HG03196 (cell line): ENCODE results near the gene COQ9.
"Not testable (repeated sequence)": the region's sequence is repeated elsewhere in the genome, so short reads cannot be mapped to it uniquely, and the experiment has no call there.

Experiments
- ATAC-seq: cut with Tn5 transposase; IDR thresholded peaks from one replicate; pipeline ENCODE4 v1.9.1; 2021; ENCODE audit not compliant: unreplicated experiment

Gene COQ9

DNA sequence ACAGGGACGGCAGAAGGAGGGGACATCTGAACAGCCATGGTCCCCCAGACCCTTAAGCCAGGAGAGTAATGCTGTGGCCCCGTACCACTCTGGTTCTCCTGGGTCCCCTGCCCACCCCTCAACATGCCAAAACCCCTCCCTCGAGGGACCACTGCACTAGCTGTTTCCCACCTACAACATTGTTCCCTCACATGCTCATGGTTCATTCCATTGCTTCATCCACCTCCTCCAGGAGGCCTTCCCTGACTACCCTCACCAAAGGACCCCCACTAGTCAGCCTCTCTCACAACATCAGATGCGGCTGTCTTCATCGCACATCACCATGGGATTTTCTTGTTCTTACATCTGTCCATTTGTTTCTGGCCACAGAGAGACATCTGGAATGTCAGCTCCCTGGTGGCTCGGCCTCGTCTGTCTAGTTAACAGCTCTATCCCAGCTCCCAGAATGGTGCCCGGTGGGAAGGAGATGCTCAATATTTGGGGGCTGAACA, 37.3 kb downstream of the COQ9 start:
- ATAC-seq, result no peak

DNA sequence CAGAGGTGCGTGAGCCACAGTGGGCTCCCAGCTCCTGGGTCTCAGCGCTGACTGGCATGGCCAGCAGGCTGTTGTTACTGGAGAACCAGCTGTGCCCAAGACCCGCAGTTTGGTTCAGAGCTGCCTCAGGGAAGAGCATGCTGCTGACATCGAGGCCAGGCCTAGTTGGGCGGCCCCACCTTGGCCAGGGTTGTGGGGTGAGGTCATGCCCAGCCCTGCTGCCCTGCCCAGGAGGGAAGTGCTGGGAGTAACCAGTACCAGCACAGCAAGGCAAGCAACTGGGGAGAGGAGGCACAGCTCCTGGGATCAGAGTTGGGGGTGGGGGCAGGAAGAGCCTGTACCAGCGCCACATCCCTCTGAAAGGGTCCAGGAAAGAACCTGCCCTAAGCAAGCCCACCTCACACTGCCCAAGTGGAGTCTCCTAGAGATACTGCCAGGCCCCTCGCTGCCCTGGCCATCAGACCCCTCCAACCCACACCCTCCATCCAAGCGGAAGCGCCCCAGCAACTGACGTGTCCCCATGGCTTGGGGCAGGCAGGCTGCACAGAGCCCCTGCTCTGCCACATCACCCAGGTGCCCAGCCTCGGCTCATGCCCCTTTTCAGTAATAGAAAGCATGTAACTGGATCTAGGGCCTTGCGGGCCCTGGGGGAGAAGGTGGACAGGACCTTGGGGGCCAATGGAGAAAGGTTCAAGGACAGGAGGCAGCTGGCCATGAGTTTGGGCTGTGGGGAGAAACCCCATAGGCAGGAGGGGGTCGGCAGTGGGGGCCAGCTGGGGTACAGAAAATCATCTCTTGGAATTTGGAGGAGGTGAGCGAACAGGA, 38.0 kb downstream of the COQ9 start:
- no peak for ATAC-seq

DNA sequence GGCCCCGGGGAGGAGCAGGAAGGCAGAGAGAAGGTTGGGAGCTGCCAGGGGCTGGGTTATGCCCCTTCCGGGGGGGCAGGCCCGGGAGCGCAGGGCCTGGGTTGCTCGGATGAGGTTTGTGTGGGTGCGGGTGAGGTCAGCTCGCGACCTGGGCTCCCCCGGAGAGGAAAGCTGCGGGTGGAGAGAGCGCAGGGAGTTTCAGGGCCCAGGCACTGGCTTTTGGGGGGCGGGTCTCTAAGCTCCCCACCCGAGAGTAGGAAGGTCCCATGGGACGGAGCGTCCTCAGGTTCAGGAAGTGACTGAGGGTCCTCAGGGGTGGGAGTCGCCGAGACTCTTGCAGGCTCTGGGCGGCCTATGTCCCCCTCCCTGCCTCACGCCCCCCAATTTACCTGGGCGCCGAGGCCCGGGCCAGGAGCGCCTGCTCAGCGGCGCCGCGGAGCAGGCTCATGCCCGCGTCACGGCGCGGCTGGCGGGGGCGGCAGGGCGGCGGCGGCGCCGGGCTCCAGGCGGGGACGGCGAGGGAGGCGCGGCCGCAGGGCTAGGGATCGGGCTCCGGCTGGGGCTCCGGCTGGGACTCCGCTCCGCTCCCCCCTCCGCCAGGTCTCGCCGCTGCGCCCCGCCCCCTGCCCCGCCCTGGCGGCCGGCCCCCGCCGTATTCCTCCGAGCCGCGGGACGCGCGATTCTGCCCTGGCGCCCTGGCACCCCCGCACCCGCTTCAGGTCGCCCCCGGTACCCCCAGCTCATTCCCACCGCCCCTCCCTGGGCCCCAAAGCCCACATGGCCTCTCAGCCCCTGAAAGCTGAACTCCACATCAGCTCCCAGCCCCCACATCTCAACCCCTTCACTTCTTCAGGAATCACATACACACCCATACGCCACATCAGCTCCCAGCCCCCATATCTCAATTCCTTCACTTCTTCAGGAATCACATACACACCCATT, 38.9 kb downstream of the COQ9 start, which contains the start of gene DOK4:
TSS of gene DOK4 (minus strand) at position 578 of the 942 bp plus-strand sequence. CDS start 6,986 bp downstream, outside the sequence.
- ATAC-seq, result peak; percentile 75

DNA sequence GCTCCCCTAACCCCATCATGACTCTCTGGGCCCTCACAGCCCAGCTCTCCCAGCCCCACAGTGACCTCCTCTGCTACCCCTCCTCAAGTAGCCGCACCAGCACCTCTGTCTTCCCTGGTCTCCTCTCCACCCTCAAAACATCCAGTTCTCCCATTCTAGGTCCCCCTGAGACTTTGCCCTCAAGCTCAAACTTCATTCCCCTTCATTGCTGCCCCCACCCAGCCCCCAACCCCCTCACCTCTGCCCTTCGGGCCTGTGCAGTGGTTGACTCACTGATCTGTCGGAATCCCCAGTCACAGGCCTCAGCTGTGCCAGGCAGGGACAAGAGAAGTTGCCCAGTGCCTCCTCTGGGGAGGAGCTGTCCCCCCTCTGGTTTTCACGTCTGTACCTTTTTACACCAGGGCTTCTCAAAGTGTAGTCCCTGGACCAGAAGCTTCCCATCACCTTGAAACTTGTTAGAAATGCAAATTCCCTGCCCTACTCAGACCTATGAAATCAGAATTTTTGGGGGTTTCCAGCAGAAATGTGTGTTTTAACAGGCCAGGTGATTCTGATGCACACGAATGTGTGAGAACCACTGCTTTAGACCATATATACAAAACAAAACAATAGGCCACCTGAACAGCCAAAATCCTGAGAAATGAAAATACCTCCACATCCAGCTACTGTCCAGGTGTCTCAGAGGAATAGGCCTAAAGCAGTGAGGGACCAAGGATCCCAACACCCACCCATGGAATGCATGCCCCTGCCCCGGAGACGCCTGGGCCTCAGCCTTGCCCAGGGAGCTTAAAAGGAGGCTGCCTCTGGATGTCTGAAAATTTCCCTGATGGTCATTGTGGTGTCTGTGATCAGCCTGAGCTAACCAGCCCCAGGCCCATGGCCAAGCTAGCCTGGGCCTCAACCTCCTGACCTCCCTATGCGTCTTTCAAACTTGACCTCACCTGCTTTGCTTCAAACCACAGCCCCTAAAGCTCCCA, 39.9 kb downstream of the COQ9 start:
- ATAC-seq, result no peak

DNA sequence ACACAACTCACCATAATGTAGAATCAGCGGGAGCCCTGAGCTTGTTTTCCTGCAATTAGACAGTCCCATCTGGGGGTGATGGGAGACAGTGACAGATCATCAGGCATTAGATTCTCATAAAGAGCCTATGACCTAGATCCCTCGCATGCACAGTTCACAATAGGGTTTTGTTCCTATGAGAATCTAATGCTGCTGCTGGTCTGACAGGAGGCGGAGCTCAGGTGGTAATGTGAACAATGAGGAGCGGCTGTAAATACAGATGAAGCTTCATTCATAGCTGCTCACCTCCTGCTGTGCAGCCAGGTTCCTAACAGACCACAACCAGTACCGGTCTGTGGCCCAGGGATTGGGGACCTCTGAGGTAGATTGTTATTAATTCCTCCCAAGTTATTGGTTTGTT, 42.0 kb downstream of the COQ9 start:
- ATAC-seq, result no peak

DNA sequence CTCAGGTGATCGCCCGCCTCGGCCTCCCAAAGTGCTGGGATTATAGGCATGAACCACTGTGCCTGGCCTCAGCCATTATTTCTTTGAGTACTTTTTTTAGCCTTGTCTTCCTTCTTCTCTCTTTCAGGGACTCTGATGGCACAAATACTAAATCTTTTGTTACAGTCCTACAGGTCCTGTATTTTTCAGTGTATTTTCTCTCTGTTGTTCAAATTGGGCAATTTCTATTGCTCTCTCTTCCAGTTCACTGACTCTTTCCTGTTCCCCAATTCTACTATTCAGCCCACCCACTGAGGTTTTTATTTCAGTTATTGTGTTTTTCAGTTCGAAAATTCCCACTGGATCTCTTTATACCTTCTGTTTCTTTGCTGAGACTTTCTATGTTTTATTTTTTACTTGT, 46.5 kb downstream of the COQ9 start:
- no peak for ATAC-seq

DNA sequence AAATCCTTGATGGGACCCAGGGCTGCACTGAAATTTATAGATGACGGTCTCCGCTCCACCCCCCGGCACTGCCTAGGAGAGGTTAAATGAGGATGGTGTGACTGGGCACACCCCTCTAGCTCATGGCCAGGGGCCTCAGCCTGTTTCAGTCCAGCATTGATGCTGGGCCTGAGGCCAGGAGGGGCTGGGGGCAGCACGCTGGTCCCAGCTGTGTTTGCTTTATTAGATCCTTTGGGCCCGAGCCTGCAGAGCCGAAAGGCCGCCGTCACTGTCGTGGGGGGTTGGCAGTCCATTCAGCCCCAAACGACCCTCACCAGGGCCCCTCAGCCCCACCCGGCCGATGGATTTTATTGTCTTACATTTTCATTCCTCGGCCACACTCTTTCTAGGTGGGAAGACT, 49.8 kb downstream of the COQ9 start:
- ATAC-seq, result no peak

DNA sequence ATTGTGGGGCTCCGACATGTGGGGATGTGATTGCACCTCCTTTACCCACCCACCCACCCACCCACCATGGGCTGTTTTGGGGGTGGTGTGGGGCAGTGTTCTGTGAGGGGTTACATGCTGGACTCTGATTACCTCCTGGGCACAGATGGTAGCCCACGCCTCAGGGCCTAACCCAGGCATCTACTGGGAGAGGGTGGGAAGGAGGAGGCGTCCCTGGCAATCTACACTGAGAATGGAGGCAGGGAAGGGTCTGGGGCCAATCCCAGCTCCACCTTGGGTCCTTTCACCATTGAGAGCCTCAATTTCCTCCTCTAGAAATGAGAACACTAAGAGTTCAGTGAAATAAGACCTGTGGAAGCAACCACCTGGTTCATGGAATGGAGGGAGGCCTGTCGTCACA, 50.8 kb downstream of the COQ9 start:
- no peak for ATAC-seq

DNA sequence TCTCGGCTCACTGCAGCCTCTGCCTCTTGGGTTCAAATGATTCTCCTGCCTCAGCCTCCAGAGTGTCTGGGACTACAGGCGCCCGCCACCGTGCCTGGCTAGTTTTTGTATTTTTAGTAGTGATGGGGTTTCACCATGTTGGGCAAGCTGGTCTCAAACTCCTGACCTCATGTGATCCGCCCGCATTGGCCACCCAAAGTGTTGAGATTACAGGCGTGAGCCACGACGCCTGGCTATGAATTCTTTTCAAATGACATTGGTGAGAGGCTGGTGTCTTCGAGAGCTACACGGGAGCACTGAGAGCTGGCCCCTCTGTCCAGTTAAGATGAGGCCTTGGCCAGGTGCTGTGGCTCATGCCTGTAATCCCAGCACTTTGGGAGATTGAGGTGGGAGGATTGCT, 52.7 kb downstream of the COQ9 start:
- not testable (repeated sequence) for ATAC-seq

DNA sequence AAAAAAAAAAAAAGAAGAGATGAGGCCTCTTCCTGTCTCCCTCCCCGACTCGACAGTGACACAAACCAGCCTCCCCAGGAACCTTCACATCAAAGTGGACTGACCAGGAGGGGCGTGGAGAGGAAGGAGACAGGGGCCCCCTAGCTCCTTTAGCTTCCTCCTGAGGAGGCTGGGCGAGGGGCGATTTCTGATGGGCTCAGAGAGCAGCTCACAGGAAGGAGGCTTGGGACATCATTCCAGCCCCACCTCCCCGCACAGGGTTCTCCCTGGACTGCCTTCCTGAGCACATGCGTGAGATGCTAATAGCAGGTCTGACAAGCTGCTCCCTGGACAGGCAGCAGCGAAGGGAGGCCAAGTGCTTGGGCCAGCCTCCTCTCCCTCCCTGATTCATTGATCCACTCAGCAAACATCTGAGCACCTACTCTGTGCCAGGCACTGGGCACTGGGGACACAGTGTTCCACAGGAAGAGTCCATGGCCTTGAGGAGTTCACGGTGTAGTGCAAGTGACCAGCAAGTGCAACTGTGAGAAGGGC, 53.4 kb downstream of the COQ9 start:
- no peak for ATAC-seq

DNA sequence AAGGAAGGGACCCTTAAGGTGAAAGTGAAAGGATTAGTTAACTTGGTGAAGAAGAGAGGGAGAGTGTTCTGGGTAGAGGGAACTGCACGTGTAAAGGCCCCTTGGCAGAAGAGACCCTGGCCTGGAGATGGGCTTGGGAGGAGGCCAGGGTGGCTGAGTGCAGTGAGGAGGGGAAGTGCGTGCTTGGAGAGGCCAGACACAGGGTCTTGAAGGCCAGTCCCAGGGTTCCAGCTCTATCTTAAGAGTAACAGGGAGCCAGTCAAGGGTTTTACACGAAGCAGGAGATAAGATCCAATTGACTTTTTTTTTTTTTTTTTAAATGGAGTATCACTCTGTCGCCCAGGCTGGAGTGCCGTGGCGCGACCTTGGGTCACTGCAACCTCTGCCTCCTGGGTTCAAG, 54.2 kb downstream of the COQ9 start:
- no peak for ATAC-seq

DNA sequence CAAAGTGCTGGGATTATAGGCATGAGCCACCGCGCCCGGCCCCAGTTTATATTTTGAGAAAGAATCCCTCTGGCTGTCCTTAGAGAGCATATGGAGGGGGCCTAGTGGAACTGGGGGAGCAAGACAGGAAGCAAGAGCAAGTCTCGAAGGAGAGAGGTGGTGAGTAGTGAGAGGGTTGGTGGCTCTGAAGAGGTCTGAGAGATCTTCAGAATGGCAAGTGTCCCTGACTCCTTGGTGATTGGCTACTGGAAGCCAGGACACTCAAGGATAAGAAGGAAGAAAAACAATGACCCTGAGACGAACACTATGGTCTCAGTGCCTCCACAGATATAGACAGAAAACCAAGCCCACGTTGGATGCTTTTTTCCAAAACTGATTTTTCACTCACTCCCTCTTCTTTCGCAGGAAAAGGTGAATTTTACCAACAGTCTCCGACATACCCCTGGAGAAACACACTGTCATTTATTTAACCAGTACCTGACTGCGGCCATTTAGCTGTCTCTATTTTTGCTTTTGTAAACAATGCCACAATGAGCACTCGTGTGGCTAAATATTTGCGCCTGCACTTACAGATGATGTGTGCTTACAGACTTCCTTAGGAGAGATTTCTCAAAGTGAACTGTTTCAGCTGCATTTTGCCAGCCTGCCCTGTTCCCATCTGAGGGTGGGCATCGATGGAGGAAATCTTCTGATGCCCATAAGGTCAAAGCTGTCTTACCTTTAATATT, 54.9 kb downstream of the COQ9 start:
- ATAC-seq, result no peak

DNA sequence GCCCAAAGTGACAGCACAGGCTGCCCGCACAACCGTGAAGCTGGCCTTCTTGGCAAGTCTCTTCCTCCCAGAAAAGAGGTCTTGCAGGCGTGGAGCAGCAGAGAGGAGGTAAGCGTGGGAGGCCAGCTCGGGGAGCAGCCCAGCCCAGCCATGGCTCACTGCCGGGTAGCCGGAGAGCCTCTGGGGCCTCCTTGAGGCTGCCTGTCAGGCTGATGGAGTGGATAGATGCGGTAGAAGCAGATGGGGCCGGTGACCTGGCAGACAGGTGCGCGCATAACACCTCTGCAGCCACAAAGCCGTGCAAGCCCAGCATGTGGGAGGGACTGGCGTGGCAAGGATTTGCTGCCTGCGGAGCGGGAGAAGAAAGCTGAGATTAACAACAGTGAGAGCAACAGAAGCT, 56.1 kb downstream of the COQ9 start:
- ATAC-seq, result no peak

DNA sequence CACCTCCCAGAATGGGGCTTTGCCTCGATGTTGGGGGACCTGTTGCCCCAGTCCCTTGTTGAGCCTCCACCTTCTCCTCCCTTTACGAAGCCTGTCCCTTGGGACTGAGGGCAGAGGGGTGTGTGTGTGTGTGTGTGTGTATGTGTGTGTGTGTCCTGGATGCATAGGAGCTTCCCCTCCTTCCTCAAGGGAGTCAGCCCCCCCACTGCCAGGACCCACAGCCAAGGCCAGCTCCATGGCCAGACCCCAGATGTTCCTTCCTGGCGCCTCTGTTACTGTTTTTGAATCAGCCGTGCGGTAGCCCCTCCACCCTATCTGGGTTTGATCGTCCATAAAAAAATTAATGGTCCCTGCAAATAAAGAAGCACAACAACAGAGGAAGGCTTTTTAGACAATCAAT, 56.7 kb downstream of the COQ9 start:
- no peak for ATAC-seq

DNA sequence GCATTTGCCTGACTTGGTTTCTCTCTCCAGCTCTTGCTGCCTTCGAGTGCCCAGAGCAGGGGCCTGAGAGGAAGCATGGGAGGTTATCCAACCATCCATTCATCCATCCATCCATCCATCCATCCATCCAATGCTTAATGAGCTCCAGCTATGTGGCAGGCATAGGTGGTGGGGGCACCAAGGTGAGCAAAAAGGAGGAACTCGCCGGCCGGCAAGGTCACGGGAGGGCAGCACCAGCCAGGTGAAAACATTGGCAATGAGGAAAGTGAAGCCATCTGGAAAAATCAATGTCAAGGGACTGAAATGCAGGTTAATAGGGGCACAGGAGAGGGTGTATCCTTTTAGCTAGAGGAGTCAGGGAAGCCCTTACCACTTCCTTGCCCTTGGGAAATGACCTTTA, 57.2 kb downstream of the COQ9 start:
- no peak for ATAC-seq

DNA sequence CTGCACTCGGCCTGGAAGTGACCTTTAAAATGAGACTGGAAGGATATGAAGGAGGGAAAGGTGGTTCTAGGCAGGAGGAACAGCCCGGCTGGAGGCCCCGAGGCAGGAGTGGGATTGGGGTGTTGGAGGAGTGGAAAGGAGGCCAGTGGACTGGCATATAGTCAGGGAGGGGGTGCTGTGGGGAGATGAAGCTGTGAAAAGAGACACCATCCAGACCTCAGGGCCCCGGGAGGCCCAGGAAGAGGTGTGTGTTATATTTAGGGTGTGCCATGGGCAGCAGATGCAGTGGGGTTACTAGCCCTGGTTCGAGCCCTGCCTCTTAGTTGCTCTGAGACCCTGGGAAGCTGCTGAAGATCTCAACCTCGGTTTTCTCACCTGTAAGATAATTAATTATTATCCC, 57.9 kb downstream of the COQ9 start:
- ATAC-seq, result no peak

DNA sequence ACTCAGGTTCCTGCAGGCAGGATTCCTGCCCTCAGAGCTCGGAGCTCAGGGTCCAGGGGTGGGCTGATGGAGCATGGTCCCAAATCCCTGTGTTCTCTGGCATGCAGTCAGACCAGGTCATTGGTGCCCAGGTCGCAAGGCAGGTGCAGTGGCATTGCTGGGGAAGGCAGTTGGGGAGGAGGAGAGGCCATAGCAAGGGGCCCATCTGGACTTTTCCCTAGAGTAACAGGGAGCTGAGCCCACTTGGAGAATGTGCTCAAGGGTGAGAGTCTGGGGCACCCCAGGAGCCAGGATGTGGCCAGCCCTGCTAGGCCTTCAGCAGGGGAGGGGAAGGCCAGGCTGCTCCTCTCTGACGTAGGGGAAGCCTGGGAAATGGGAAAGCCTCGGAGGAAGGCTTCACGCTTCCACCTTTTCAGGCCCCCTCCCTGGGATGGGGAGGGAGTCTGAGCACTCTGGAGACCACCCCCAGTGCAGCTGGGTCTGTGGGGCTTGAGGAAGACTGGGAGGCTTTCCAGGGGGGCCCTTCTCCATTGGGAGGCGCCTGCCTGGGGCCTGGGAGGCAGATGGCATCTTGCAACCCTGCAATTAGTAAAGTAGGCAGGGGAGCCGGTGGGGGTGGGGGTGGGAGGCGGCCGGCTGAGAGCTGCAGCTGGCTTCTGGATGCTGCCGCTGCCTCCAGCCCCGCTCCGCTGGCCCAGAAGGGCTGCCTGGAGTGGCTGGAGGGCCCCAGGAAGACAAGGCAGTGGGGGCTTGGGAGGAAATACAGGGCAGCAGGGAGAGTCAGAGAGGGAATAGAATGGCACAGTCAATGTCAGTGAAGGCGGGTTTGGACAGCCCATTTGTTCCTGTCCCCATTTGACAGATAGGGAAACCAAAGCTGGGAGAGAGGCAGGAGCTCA, 60.1 kb downstream of the COQ9 start:
- no peak for ATAC-seq

DNA sequence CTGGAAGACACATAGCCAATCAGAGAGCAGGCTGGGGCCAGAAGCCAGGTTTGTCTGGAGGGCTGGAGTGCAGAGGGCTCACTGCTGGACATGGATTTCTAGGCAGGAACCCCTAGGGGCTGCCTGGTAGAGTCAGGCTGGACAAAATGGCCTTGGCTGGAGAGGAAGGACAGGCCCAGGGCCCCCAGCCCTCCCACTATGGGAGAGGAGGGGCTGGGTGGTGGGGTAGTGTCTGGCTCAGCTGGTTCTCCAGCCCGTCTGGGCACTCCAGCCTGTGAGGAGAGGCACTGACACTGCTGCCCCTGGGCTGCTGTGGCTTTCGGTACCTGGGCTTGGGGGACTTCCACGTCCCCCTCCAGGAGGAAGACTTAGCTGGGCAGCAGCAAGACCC, 60.8 kb downstream of the COQ9 start:
- no peak for ATAC-seq
